Measurements from ENCODE around the gene ZMPSTE24.
"Not testable (repeated sequence)": the region's sequence is repeated elsewhere in the genome, so short reads cannot be mapped to it uniquely, and the experiment has no call there.

Gene ZMPSTE24

GRCh38 chr1:40318970-40319621 lies 61.1 kb downstream of the ZMPSTE24 start:
- no peak for DNase-seq (ENCODE audit: low spot score)

- DNase-seq (ENCODE audit: low spot score), result not testable (repeated sequence)
Observed at GRCh38 chr1:40331403-40331802, 73.4 kb downstream of the ZMPSTE24 start.

GRCh38 chr1:40332695-40333094 lies 74.7 kb downstream of the ZMPSTE24 start:
- DNase-seq (ENCODE audit: low spot score), result no peak

- no peak for DNase-seq (ENCODE audit: low spot score)
Observed at GRCh38 chr1:40337443-40337842, 79.4 kb downstream of the ZMPSTE24 start.

GRCh38 chr1:40338745-40339419 lies 80.8 kb downstream of the ZMPSTE24 start:
- DNase-seq (ENCODE audit: low spot score), result peak; percentile 85

GRCh38 chr1:40339420-40340323 lies 81.6 kb downstream of the ZMPSTE24 start:
- no peak for DNase-seq (ENCODE audit: low spot score)

GRCh38 chr1:40341491-40342380 lies 83.7 kb downstream of the ZMPSTE24 start:
- DNase-seq (ENCODE audit: low spot score), result no peak

- not testable (repeated sequence) for DNase-seq (ENCODE audit: low spot score)
Observed at GRCh38 chr1:40342381-40342717, 84.3 kb downstream of the ZMPSTE24 start.
